Activated naive CD8-positive, alpha-beta T cell treated with anti-CD3 and anti-CD28 coated beads, Interleukin-2, amount 10 ng/mL, durations not matched to agents 7 days and 5 days (primary cell): Measurements from ENCODE around the gene BORCS8. TPM values are rescaled to one million over a fixed set of nuclear protein-coding genes. Genes with fewer than 3 reads are reported as not detected.
"Not testable (repeated sequence)": the region's sequence is repeated elsewhere in the genome, so short reads cannot be mapped to it uniquely, and the experiment has no call there.

Experiments
- ATAC-seq: fragments of 150-1000 bp; cut with Tn5 transposase; one replicate; pipeline ENCODE4 v1.10.0; 2021; ENCODE audit warnings: low read depth, moderate library complexity
- POLR2A ChIA-PET: fragments of 350-600 bp; sonication (Branson Sonifier 250); formaldehyde crosslinking; loops from one replicate; lab custom pipeline; 2021; ENCODE audit warnings: antibody characterized with exemption; lab: Charles Lee
- DNase-seq: peaks from one replicate; pipeline ENCODE4 v3.0.0; 2021
- H3K27ac Mint-ChIP-seq: one replicate; pipeline ENCODE4 v1.8.0; 2022; ENCODE audit warnings: mild to moderate bottlenecking, mixed read lengths
- H3K27me3 Mint-ChIP-seq: one replicate; pipeline ENCODE4 v1.8.0; 2022; ENCODE audit warnings: mild to moderate bottlenecking, moderate library complexity, mixed read lengths
- H3K36me3 Mint-ChIP-seq: one replicate; pipeline ENCODE4 v1.8.0; 2021; ENCODE audit warnings: mild to moderate bottlenecking, mixed read lengths
- H3K4me1 Mint-ChIP-seq: one replicate; pipeline ENCODE4 v1.8.0; 2021; ENCODE audit warnings: mixed read lengths
- H3K4me3 Mint-ChIP-seq: one replicate; pipeline ENCODE4 v1.8.0; 2022; ENCODE audit warnings: mild to moderate bottlenecking, moderate library complexity, mixed read lengths
- H3K9me3 Mint-ChIP-seq: one replicate; pipeline ENCODE4 v1.8.0; 2021; ENCODE audit warnings: mixed read lengths
- total RNA-seq, 2 experiments: library from RNA; stranded (reverse); gene quantifications; one replicate each; pipeline ENCODE4 v1.2.3, GENCODE V29; 2021

BORCS8 gene
- total RNA-seq, 2 experiments from 2014 or later: 31.9 to 32.4 TPM

- DNase-seq: no peak
- Mint-ChIP-seq H3K4me1 (peaks cover 17% of the 10 kb centered on the region), H3K27ac (no peak overlapping the region), H3K27me3 (no peaks in the 10 kb centered on the region), H3K36me3 (peaks cover 27% of the 10 kb centered on the region), H3K9me3 (no peaks in the 10 kb centered on the region), H3K4me3 (no peak overlapping the region)
- POLR2A ChIA-PET: no interaction called here
- ATAC-seq: no peak
Observed at GRCh38 chr19:19186742-19187141, 5.2 kb downstream of the BORCS8 start.

GRCh38 chr19:19185853-19186740 is 5.9 kb downstream of the BORCS8 start:
- Mint-ChIP-seq H3K36me3 (peaks cover 29% of the 10 kb centered on the region), H3K4me3 (no peak overlapping the region), H3K27ac (no peak overlapping the region), H3K27me3 (no peaks in the 10 kb centered on the region), H3K9me3 (no peaks in the 10 kb centered on the region), H3K4me1 (peaks cover 17% of the 10 kb centered on the region)
- DNase-seq (peak; percentile 55), ATAC-seq (peak; percentile 91)
- POLR2A ChIA-PET: no interaction called here

GRCh38 chr19:19181488-19181998 is 10.4 kb downstream of the BORCS8 start:
- Mint-ChIP-seq H3K27ac (peak overlapping the region; percentile 57), H3K4me3 (no peak overlapping the region)
- ATAC-seq: no peak

GRCh38 chr19:19179548-19180441 is 12.2 kb downstream of the BORCS8 start:
- Mint-ChIP-seq H3K27ac (no peak overlapping the region), H3K9me3 (no peaks in the 10 kb centered on the region), H3K4me1 (no peaks in the 10 kb centered on the region), H3K27me3 (no peaks in the 10 kb centered on the region), H3K4me3 (no peak overlapping the region), H3K36me3 (peaks cover 13% of the 10 kb centered on the region)
- ATAC-seq (no peak), DNase-seq (no peak)
- POLR2A ChIA-PET: no interaction called here

More at GRCh38 chr19:19181488-19181998, 10.4 kb downstream of the BORCS8 start:
- Mint-ChIP-seq H3K27me3 (no peaks in the 10 kb centered on the region), H3K36me3 (peaks cover 21% of the 10 kb centered on the region), H3K4me1 (peaks cover 6% of the 10 kb centered on the region), H3K9me3 (no peaks in the 10 kb centered on the region)
- no peak for DNase-seq
- POLR2A ChIA-PET: no interaction called here

- POLR2A ChIA-PET: no interaction called here
- no peak overlapping the region for H3K4me3 Mint-ChIP-seq
- H3K36me3 Mint-ChIP-seq: peaks cover 7% of the 10 kb centered on the region
- H3K27ac Mint-ChIP-seq: no peak overlapping the region
- H3K4me1 Mint-ChIP-seq: no peaks in the 10 kb centered on the region
- no peak for DNase-seq
- H3K9me3 Mint-ChIP-seq: no peaks in the 10 kb centered on the region
- no peak for ATAC-seq
- H3K27me3 Mint-ChIP-seq: no peaks in the 10 kb centered on the region
Observed at GRCh38 chr19:19176950-19177349, 15.0 kb downstream of the BORCS8 start.

- H3K27ac Mint-ChIP-seq, H3K9me3 Mint-ChIP-seq, H3K4me3 Mint-ChIP-seq, DNase-seq, ATAC-seq, POLR2A ChIA-PET, H3K36me3 Mint-ChIP-seq, H3K27me3 Mint-ChIP-seq: not testable (repeated sequence)
- peaks cover 11% of the 10 kb centered on the region for H3K4me1 Mint-ChIP-seq
Observed at GRCh38 chr19:19173243-19173642, 18.7 kb downstream of the BORCS8 start.

GRCh38 chr19:19171821-19172532 is 20.0 kb downstream of the BORCS8 start:
- no peak overlapping the region for H3K4me3 Mint-ChIP-seq
- H3K9me3 Mint-ChIP-seq: no peaks in the 10 kb centered on the region
- H3K27ac Mint-ChIP-seq: no peak overlapping the region
- POLR2A ChIA-PET: no interaction called here
- peaks cover 11% of the 10 kb centered on the region for H3K4me1 Mint-ChIP-seq
- no peaks in the 10 kb centered on the region for H3K27me3 Mint-ChIP-seq
- peaks cover 7% of the 10 kb centered on the region for H3K36me3 Mint-ChIP-seq
- DNase-seq (no peak), ATAC-seq (no peak)

GRCh38 chr19:19170873-19171672 is 20.9 kb downstream of the BORCS8 start:
- Mint-ChIP-seq H3K4me1 (peaks cover 11% of the 10 kb centered on the region), H3K27ac (no peak overlapping the region), H3K9me3 (no peaks in the 10 kb centered on the region), H3K27me3 (no peaks in the 10 kb centered on the region), H3K36me3 (peaks cover 7% of the 10 kb centered on the region), H3K4me3 (peak overlapping the region; percentile 28)
- POLR2A ChIA-PET: no interaction called here
- no peak for DNase-seq
- ATAC-seq: no peak

GRCh38 chr19:19170053-19170872 is 21.7 kb downstream of the BORCS8 start, which contains the start of gene MEF2B:
Gene MEF2B, minus strand, starts transcription at chr19:19170263. Its CDS starts 19,528 bp downstream, at chr19:19150735.
- Mint-ChIP-seq H3K27me3 (no peaks in the 10 kb centered on the region), H3K27ac (no peak within 1 kb of the TSS), H3K4me3 (peak within 1 kb of the TSS; percentile 28), H3K4me1 (peaks cover 11% of the 10 kb centered on the region), H3K36me3 (peaks cover 7% of the 10 kb centered on the region), H3K9me3 (no peaks in the 10 kb centered on the region)
- DNase-seq (peak; percentile 82), ATAC-seq (peak; percentile 85)
- POLR2A ChIA-PET: no interaction called here

- Mint-ChIP-seq H3K27me3 (no peaks in the 10 kb centered on the region), H3K36me3 (peaks cover 7% of the 10 kb centered on the region), H3K27ac (no peak overlapping the region), H3K4me3 (no peak overlapping the region), H3K9me3 (no peaks in the 10 kb centered on the region), H3K4me1 (peaks cover 11% of the 10 kb centered on the region)
- POLR2A ChIA-PET: no interaction called here
- DNase-seq (no peak), ATAC-seq (no peak)
Observed at GRCh38 chr19:19169236-19170052, 22.5 kb downstream of the BORCS8 start.

GRCh38 chr19:19167612-19168011 is 24.3 kb downstream of the BORCS8 start:
- no peak for ATAC-seq
- POLR2A ChIA-PET: no interaction called here
- peaks cover 11% of the 10 kb centered on the region for H3K4me1 Mint-ChIP-seq

More at GRCh38 chr19:19167612-19168011, 24.3 kb downstream of the BORCS8 start:
- no peaks in the 10 kb centered on the region for H3K27me3 Mint-ChIP-seq
- no peaks in the 10 kb centered on the region for H3K9me3 Mint-ChIP-seq
- no peak overlapping the region for H3K4me3 Mint-ChIP-seq
- DNase-seq: no peak
- H3K36me3 Mint-ChIP-seq: peaks cover 7% of the 10 kb centered on the region
- no peak overlapping the region for H3K27ac Mint-ChIP-seq
